PC-9 (cell line): Measurements from ENCODE around the gene CNOT3. TPM values are rescaled to one million over a fixed set of nuclear protein-coding genes. Genes with fewer than 3 reads are reported as not detected.

Source experiments
- BruUV-seq: library from RNA; stranded (reverse); fragments of 400-500 nt; replicated peaks from 2 replicates; lab custom pipeline; 2021; lab: Mats Ljungman, UMichigan
- CTCF ChIA-PET: fragments of 300-600 bp; sonication (Branson Sonifier 250); formaldehyde crosslinking; loops from one replicate; lab custom pipeline; 2022; ENCODE audit warnings: antibody characterized with exemption; lab: Charles Lee
- POLR2A ChIA-PET: fragments of 300-600 bp; sonication (Branson Sonifier 250); formaldehyde crosslinking; loops from one replicate; lab custom pipeline; 2022; ENCODE audit warnings: antibody characterized with exemption; ENCODE audit not compliant: unreplicated experiment; lab: Charles Lee
- DNase-seq, 2 experiments: peaks; one replicate each; pipeline versions ENCODE4 v3.0.0 to v3.0.0-alpha.2; 2015 to 2022; ENCODE audit warnings: mixed read lengths in 1 of 2
- H2AFZ ChIP-seq: fragments of 200-600 bp; sonication (generic); 2 replicates; pipeline ENCODE4 v1.8.1; 2017; ENCODE audit warnings: antibody characterized with exemption
- H3F3A ChIP-seq: fragments of 200-600 bp; sonication (generic); 2 replicates; pipeline ENCODE4 v1.8.1; 2017; ENCODE audit warnings: antibody characterized with exemption, mild to moderate bottlenecking, low read depth; ENCODE audit not compliant: insufficient read depth
- H3K27ac ChIP-seq: fragments of 200-600 bp; sonication (generic); 2 replicates; pipeline ENCODE4 v1.6.1; 2016; ENCODE audit warnings: mixed run types
- H3K27me3 ChIP-seq: fragments of 200-600 bp; sonication (generic); 2 replicates; pipeline ENCODE4 v1.6.1; 2016; ENCODE audit warnings: low read depth, mixed run types; ENCODE audit not compliant: insufficient read depth
- H3K36me3 ChIP-seq: fragments of 200-600 bp; sonication (generic); 2 replicates; pipeline ENCODE4 v1.6.1; 2016; ENCODE audit warnings: low read depth, mixed run types
- H3K4me1 ChIP-seq: fragments of 200-600 bp; sonication (generic); replicated peaks from 2 replicates; pipeline ENCODE4 v1.6.1; 2016; ENCODE audit warnings: mixed run types; ENCODE audit not compliant: insufficient read depth
- H3K4me2 ChIP-seq: fragments of 200-600 bp; sonication (generic); 2 replicates; pipeline ENCODE4 v1.6.1; 2017; ENCODE audit warnings: mixed run types
- H3K4me3 ChIP-seq: fragments of 200-600 bp; sonication (generic); 2 replicates; pipeline ENCODE4 v1.6.1; 2016; ENCODE audit warnings: mixed run types
- H3K79me2 ChIP-seq: fragments of 200-600 bp; sonication (generic); 2 replicates; pipeline ENCODE4 v1.6.1; 2017; ENCODE audit warnings: low read depth, mixed run types
- H3K9me2 ChIP-seq: fragments of 200-600 bp; sonication (generic); 2 replicates; pipeline ENCODE4 v1.8.1; 2017; ENCODE audit warnings: mild to moderate bottlenecking; ENCODE audit not compliant: insufficient read depth
- H3K9me3 ChIP-seq: fragments of 200-600 bp; sonication (generic); 2 replicates; pipeline ENCODE4 v1.8.1; 2016; ENCODE audit warnings: low read depth; ENCODE audit not compliant: insufficient read depth
- H4K20me1 ChIP-seq: fragments of 200-600 bp; sonication (generic); 2 replicates; pipeline ENCODE4 v1.8.1; 2017; ENCODE audit not compliant: insufficient read depth
- EZH2 ChIP-seq: fragments of 200-600 bp; sonication (generic); IDR thresholded peaks from 2 replicates; pipeline ENCODE4 v1.8.0; 2017; ENCODE audit warnings: antibody characterized with exemption, low read depth
- intact Hi-C: fragments of 100-400 bp; cut with micrococcal nuclease; formaldehyde crosslinking; loops from one replicate; pipeline ENCODE4 v1.10.0; 2022; ENCODE audit not compliant: unreplicated experiment
- total RNA-seq: library from RNA; stranded (reverse); gene quantifications from 2 replicates; pipeline ENCODE4 v1.2.3, GENCODE V29; 2021
- TF ChIP-seq, protein P1 (sequence below): fragments of 200-600 bp; sonication (generic); conservative IDR thresholded peaks from 2 replicates; pipeline ENCODE4 v1.6.1; 2017; ENCODE audit warnings: mixed run types, antibody characterized with exemption, mild to moderate bottlenecking, moderate library complexity

Gene CNOT3
- total RNA-seq, 1 experiment from 2014 or later: 89.1 TPM

DNA sequence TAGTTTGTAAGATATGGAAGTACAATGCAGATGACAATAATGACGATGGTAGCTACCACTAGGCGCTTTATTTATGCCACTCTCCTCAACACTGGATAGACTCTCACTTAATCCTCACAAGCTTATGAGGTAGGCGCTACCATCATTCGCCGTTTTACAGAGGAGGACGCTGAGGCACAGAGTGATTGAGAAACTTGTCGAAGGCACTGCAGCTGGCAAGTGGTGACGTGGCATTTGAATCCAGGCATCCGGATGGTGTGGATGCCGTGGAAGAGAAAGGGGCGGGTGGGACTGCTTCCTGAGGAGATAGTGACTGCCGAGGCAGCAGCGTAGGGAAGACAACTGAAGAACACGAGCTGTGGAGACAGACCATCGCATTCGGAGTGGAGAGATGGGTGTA, 61.8 kb downstream of the CNOT3 start:
- Histone ChIP-seq H4K20me1 (peaks cover 34% of the 10 kb centered on the region), H3K27me3 (no peaks in the 10 kb centered on the region), H3F3A (peaks cover 44% of the 10 kb centered on the region), H3K9me2 (no peaks in the 10 kb centered on the region), H3K4me2 (peak overlapping the region; percentile 94; the same call in 1 of the 2 replicates), H3K4me3 (no peak overlapping the region), H3K36me3 (peaks cover 36% of the 10 kb centered on the region), H3K9me3 (no peaks in the 10 kb centered on the region), H2AFZ (no peak overlapping the region), H3K27ac (no peak overlapping the region), H3K4me1 (peaks cover 28% of the 10 kb centered on the region), H3K79me2 (peaks cover 37% of the 10 kb centered on the region)
- DNase-seq: no peak
- TF ChIP-seq, protein P1, sequence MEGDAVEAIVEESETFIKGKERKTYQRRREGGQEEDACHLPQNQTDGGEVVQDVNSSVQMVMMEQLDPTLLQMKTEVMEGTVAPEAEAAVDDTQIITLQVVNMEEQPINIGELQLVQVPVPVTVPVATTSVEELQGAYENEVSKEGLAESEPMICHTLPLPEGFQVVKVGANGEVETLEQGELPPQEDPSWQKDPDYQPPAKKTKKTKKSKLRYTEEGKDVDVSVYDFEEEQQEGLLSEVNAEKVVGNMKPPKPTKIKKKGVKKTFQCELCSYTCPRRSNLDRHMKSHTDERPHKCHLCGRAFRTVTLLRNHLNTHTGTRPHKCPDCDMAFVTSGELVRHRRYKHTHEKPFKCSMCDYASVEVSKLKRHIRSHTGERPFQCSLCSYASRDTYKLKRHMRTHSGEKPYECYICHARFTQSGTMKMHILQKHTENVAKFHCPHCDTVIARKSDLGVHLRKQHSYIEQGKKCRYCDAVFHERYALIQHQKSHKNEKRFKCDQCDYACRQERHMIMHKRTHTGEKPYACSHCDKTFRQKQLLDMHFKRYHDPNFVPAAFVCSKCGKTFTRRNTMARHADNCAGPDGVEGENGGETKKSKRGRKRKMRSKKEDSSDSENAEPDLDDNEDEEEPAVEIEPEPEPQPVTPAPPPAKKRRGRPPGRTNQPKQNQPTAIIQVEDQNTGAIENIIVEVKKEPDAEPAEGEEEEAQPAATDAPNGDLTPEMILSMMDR: no peak
- no peak for TF ChIP-seq EZH2
- ChIA-PET POLR2A (interaction anchor here (1.2 kb wide), 1 partner anchor 10 kb away, joined by 3 read pairs; the partner anchor contains the start of gene MBOAT7), CTCF (interaction anchor here (0.6 kb wide), 2 partner anchors 26 to 104 kb away, joined by 4 to 5 read pairs; partner anchors contain the start of gene TMC4)
- intact Hi-C loops: no loop called here
- BruUV-seq: no TSS peak

DNA sequence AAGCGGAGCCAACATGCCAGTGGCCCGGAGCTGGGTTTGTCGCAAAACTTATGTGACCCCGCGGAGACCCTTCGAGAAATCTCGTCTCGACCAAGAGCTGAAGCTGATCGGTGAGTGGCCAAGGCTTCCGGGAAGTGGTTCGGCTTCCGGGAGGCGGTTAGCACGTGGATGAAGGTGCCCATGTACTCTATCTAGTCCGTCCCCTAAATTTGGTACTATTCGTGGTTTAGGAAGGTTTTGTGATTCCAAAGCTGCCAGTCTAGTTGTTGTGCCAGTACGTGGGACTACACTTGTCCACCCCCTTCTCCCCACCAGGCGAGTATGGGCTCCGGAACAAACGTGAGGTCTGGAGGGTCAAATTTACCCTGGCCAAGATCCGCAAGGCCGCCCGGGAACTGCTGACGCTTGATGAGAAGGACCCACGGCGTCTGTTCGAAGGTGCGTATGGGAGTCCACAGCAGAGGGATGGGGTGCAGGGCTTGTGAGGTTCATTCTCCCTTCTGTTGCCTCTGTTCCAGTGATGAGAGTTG, 63.7 kb downstream of the CNOT3 start:
- Histone ChIP-seq H2AFZ (no peak overlapping the region), H3K4me2 (peak overlapping the region; percentile 94), H3F3A (peaks cover 62% of the 10 kb centered on the region), H3K9me3 (no peaks in the 10 kb centered on the region), H3K36me3 (peaks cover 52% of the 10 kb centered on the region), H3K27me3 (no peaks in the 10 kb centered on the region), H3K9me2 (no peaks in the 10 kb centered on the region), H4K20me1 (peaks cover 52% of the 10 kb centered on the region), H3K79me2 (peaks cover 55% of the 10 kb centered on the region), H3K27ac (peak overlapping the region; percentile 85), H3K4me1 (peaks cover 40% of the 10 kb centered on the region), H3K4me3 (peak overlapping the region; percentile 82)
- CTCF ChIA-PET: no interaction called here
- intact Hi-C loops: no loop called here
- TSS peak; percentile 45 for BruUV-seq
- TF ChIP-seq EZH2: no peak
- TF ChIP-seq, protein P1: no peak
- DNase-seq: no peak
- POLR2A ChIA-PET: interaction anchor here (0.9 to 2.5 kb wide), 3 partner anchors 12 to 64 kb away, joined by 5 to 14 read pairs (median 6); partner anchors contain the start of genes CNOT3 and MBOAT7

DNA sequence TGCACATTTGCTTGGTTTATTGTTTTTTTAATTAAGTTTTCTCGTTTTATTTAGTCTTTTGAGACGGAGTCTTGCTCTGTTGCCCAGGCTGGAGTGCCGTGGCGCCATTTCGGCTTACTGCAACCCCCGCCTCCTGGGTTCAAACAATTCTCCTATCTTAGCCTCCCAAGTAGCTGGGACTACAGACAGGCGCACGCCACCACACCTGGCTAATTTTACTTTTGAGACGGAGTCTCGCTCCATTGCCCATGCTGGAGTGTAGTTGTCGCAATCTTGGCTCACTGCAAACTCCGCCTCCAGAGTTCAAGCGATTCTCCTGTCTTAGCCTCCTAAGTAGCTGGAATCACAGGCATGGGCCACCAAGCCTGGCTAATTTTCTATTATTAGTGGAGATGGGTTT, 64.4 kb downstream of the CNOT3 start:
- H2AFZ ChIP-seq: no peak overlapping the region
- POLR2A ChIA-PET: interaction anchor here (0.6 to 2.5 kb wide), 2 partner anchors 13 to 37 kb away, joined by 4 to 14 read pairs; partner anchors contain the start of gene MBOAT7
- peaks cover 62% of the 10 kb centered on the region for H3K79me2 ChIP-seq
- peaks cover 64% of the 10 kb centered on the region for H3F3A ChIP-seq
- H3K4me1 ChIP-seq: peaks cover 40% of the 10 kb centered on the region
- H3K27me3 ChIP-seq: no peaks in the 10 kb centered on the region
- H3K36me3 ChIP-seq: peaks cover 60% of the 10 kb centered on the region
- intact Hi-C loops: no loop called here
- peak overlapping the region; percentile 94 for H3K4me2 ChIP-seq
- no TSS peak for BruUV-seq
- H3K27ac ChIP-seq: peak overlapping the region; percentile 85
- H3K9me3 ChIP-seq: no peaks in the 10 kb centered on the region
- CTCF ChIA-PET: no interaction called here
- peak overlapping the region; percentile 82 for H3K4me3 ChIP-seq
- no peak for DNase-seq
- TF ChIP-seq, protein P1: no peak
- no peak for TF ChIP-seq EZH2
- H3K9me2 ChIP-seq: no peaks in the 10 kb centered on the region
- peaks cover 60% of the 10 kb centered on the region for H4K20me1 ChIP-seq
